HG03575 (cell line): Measurements from ENCODE around the gene NEURL2.

ENCODE experiments used
- ATAC-seq: cut with Tn5 transposase; IDR thresholded peaks from one replicate; pipeline ENCODE4 v1.9.1; 2021; ENCODE audit not compliant: unreplicated experiment, insufficient number of reproducible peaks, low FRiP score; ENCODE audit errors: extremely low read depth

The NEURL2 gene

DNA sequence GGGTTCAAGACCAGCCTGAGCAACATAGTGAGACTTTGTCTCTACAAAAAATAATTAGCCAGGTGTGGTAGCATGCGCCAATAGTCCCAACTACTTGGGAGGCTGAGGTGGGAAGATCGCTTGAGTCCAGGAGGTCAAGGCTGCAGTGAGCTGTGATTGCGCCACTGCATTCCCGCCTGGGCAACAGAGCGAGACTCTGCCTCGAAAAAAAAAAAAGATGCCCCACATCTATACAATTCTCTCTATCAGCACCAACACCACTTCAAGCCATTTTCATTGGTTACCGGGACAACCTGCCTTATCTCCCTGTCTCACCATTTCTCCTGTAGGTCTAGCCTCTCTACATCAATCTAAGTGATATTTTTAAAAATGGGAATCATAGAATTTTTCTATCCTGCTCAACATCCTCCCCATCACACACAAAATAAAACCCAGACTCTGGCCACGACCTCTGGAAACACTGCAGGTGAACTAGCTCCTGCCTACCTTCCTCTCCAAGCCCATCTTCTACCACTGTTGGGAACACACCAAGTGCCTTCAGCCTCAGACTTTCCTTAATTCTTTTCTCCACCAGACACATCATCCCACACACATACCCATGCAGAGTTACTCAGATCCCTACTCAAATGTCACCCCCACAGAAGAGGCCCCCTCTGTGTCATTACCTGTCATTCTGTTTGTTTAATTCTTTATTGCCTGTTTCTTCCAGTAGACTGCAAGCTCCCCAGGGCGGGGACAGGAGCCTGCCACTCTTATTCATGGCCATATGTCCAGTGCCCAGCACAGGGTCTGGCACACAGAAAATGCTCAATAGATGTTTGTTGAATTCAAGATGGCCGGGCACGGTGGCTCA, 30.6 kb upstream of the NEURL2 start:
- ATAC-seq, result no peak

DNA sequence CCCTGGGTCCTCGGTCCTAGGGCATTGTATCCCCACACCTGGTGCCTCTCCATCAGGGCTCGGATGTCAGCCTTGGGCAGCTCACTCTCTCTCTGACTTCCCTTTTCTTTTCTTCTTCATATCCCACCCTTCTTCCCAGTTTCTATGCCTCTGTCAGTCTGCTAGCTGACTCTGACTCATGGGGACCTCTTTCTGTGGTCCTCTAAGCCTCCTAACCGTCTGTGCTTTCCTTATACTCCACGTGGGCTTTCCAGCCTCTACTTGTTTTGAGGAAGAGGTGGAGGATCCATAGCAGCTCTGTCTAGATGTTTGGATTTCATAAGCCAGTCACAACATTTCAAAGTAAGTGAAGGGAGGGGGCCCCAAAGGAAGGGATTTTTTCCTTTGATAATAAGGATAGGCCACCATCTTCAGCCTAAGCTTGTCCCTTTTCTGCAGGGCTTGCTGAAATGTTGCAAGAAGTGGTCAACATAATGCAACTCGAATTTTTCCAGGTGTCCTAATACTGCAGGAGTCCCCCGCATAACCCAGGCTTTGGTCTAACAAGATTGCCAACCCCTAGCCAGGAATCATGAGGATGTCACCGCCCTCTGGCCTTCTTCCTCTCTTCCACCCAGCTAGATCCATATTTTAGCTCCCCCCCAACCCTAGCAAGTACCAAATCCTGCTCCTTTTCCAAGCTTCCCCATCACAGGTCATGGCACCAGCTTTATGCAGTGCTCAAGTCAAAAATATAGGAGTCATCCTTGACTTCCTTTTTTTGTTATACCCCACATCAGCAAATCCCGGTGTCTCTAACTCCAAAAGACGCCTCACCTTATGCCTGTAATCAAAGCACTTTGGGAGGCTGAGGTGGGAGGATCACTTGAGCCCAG, 29.7 kb upstream of the NEURL2 start:
- no peak for ATAC-seq

DNA sequence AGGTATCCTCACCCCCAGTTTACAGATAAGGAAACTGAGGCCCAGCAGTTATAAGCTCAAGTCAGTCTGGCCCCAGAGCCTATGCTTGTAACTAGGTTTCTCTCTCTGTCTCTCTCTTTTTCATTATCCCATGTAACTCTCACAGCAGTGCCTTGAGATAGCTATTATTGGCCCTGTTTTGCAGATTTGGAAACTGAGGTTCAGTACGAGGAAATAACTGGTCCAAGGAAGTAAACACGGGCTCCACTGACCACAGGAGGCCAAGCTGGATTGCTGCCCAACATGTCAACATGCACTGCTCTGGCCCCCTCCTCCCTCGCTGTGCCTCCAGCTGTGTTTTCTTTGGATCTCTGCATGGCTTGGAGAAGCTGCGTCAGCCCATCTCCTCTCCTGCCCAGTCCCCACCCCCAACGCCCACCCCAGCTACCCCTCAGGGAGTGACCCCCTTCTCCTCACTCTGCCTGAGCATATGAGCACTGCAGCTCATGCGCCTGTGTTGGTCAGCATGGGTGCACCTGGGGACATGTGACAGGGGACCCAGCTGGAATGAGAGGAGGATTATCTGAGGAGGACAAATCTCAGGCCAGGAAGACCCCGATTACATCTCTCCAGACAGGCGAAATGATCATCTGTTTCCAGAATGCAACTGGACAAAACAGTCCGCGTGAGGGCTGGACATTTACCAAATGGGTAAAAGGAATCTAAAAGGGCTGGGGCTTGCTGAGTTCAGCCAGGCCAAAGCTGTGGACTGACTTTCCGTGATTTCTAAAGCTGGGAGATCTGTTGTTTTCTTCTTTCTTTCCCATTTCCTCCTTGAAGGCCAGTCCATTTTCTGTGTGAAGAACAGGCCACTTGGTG, 28.8 kb upstream of the NEURL2 start:
- no peak for ATAC-seq

DNA sequence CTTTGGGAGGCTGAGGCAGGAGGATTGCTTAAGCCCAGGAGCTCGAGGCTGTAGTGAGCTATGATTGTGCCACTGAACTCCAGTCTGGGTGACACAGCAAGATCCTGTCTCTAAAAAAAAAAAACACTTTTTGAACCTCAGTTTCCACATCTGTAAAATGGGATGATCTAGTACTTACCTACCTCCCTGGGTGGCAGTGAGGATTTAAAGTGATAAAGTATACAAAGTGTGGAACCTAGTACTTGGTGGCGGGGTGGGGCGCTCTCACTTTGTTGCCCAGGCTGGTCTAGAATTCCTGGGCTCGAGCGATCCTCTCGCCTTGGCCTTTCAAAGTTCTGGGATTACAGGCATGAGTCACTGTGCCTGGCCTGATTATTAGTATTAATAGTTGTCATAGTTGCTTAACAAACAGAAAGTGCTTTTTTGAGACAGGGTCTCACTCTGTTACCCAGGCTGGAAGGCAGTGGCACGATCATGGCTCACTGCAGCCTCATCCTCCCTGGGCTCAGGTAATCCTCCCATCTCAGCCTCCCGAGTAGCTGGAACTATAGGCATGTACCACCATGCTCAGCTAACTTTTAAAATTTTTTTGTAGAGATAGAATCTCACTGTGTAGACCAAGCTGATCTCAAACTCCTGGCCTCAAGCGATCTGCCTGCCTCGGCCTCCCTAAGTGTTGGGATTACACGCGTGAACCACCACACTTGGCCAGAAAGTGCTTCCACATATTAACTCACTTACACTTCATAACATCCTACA, 27.9 kb upstream of the NEURL2 start:
- ATAC-seq, result no peak

DNA sequence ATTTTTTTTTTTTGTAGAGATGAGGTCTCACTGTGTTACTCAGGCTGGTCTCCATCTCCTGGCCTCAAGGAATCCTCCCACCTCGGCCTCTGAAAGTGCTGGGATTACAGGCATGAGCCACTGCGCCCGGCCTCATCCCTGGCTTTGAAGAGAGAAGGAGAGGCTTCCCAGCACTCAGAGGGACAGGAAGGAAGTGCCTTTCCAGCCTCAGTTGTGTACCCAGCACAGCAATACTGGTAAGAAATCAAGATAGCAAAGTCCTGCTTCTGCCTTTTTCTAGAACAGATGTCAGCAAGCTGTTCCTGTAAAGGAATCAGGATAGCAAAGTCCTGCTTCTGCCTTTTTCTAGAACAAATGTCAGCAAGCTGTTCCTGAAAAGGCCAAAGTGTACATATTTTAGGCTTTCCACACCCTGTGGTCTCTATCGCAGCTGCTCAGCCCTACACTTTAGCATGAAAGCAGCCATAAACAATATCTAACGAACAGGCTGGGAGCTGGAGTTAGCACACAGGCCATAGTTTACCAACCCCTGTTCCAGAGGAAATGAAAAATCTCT, 27.3 kb upstream of the NEURL2 start:
- no peak for ATAC-seq

DNA sequence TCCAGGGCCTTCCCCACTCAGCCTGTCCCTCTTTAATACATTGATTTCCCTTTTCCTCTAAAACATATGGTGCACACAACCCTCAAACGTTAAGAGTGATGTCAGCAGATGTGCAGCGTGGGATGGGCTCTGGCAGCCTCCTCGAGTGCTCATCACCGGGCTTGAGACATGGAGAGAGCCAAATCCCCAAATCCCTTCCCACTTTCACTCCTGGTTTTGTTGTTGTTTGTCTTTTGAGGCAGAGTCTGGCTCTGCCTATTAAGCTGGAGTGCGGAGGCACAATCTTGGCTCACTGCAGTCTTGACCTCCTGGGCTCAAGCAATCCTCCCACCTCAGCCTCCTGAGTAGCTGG, 26.8 kb upstream of the NEURL2 start:
- no peak for ATAC-seq

DNA sequence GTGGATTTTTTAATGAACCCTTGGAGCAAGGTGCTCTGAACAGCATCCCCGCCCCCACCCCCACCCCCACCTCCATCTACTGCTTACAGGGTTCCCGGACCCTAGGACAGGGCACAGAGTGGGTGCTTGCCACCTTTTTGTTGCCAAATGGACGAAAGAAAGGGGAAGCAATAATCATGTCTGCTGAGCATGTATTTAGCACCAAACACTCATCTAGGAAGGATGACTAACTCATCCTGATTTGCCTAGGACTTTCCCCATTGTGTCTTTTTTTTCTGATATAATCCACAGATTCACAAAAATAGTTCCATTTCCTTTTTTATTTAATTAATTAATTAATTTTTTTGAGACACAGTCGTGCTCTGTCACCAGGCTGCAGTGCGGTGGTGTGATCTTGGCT, 22.1 kb upstream of the NEURL2 start:
- no peak for ATAC-seq

DNA sequence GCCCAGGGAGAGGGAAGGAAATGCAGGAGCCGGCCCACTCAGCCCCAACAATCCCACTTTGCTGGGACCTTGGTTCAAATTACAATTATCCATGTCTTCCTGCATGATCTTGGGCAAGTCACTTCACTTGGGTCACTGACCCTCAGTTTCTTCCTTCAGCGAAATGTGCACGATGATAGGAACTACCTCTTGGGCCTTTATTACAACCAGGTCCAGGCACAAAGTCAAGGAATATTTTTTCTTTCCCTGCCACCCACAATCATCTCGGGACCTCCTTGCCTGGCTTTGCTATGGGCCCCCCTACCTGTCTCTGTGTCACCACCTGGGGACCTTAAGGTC, 21.3 kb upstream of the NEURL2 start:
- no peak for ATAC-seq

DNA sequence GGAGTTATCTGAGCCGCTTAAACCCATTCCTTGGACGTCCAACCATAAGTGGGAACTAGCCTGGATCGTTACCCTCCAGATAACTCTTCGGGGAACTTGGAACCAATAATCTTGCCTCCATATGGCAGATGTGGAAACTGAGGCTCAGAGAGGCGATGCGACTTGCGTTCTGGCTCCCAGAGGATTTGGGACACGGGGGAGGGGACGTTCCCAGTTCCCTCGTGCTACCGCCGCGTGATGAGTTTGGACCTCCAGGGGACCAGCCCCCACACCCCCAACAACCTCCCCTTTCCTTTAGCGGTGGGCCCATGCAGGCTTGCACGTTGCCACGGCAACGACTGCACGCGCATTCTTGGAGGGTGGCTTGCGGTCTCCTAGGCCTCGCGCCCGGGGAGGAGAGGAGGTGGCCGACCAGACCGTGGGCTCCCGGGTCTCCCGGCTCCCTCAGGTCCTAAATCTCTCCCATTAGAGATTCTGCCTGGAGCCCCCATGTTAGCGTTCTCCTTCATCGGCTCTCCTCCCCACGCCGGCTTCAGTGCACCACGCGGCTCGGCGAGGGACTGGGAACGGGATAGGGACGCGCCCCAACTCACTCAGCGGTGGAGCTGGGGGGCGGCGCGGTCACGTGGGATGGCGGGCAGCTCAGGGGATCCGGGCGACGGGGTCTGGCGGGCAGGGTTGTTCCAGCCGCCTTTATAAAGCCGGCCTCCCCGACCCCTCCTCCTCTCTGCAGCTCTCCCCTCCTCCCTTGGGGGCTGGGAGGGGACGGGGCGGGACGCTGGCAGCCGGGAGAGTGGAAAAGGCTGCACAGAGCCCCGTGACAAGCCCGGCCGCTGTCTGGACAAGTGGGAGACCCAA, 20.7 kb upstream of the NEURL2 start, which contains the start of gene PLTP:
TSS of gene PLTP (minus strand) at position 670 of the 858 bp plus-strand sequence. CDS start 703 bp downstream, outside the sequence.
- no peak for ATAC-seq

DNA sequence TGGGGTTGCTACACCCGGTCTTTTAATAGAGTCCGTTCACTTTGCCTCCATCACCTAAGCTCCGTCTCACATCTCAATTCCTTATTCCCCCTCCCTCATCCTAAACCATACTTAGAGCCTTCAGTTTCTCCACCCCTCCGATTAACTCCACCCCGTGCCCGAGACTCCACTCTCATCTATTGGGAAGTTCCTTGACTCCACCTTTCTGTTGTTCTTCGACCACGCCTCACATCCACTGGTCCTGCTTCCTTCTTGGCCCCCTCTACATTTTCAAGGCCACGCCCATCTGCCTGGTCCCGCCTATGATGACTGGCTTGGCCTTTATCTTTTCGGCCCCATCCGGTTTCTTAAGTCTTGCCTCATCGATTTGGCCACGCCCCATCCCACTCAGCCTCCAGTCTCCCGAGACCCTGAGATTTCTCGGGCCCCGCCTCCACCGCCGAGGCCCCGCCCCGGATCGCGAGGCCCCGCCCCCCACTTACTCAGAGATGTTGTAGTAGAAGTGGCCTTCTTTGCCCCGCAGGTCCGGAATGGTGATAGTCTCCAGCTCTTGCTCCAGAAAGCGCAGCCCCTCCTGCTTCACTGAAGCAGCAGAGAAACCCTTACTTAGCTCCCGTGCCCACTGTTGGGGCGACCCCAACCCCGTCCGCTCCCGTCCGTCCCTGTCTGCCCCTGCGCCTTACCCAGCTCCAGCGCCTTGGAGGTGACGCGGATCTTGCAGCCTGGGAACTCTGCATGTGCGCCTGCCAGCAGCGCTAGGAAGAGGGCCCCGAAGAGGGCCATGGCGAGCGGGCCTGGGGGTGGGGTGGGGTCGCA, 19.9 kb upstream of the NEURL2 start:
- ATAC-seq, result peak; percentile 50

DNA sequence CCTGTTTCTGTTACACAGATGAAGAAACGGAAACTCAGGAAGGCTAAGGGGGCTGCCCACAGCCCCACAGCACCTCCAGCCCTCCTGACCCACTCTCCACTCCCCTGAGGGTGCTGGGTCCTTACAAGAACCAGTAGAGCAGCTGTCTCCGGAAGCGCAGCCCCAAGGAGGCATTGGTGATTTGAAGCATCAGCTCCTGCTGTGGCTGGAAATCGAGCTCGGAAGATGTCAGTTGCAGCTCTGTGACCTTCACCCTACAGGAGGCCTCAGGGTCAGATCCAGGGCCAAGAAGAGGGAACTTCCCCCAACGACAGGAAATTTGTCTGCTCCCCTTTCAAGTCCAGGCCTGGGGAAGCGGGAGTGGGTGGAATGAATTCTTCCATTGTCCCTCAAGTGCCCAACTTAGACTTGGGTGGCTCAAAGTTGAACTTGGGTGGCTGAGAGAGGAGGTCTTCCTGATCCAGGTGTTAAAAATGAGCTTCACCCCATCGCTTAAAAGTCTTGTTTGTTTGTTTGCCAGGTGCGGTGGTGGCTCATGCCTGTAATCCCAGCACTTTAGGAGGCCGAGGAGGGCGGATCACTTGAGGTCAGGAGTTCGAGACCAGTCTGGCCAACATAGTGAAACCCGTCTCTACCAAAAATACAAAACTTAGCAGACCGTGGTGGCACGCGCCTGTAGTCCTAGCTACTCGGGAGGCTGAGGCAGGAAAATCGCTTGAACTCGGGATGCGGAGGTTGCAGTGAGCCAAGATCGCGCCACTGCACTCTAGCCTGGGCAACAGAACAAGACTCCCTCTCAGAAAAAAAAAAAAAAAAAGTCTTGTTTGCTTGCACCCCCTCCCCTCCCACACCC, 19.0 kb upstream of the NEURL2 start:
- ATAC-seq, result no peak

DNA sequence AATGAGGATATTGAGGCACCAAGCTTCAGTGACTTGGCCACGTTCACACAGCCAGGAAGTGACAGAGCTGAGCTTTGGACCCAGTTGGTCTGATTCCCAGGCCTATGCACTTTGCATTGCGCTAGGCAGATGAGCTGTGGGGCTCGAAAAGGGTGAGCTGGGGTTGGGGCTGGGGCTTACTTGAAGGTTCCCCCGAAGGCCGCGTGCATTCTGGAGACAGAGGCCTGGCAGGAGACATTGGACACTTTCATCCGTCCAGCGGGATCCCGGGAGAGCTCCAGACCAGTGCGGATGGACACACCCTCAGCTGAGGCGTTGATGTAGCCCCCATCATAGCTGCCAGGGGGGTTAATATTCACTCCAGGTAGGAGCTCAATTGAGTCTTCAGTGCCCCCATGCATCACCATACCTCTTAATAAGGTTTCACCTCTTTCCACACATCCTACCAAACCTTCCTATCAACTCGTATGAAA, 18.4 kb upstream of the NEURL2 start:
- ATAC-seq, result no peak

DNA sequence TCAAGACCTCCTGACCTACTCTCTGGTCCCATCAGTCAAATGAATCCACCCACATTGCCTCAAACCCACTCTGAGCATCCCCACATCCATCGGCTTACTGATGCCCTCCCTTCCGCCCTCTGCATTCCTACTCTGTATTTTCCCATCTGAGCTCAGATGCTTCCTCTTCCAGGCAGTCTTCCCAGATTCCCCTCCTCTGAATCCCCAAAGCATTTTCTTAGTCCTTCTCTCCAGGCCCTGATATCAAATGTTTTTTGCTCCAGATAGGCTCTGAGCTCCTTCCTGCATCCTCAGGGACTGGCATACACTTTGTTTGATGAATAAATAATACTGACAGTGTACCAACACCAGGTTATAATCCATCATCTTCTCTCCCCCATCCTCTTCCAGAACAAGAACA, 17.1 kb upstream of the NEURL2 start:
- ATAC-seq, result no peak

DNA sequence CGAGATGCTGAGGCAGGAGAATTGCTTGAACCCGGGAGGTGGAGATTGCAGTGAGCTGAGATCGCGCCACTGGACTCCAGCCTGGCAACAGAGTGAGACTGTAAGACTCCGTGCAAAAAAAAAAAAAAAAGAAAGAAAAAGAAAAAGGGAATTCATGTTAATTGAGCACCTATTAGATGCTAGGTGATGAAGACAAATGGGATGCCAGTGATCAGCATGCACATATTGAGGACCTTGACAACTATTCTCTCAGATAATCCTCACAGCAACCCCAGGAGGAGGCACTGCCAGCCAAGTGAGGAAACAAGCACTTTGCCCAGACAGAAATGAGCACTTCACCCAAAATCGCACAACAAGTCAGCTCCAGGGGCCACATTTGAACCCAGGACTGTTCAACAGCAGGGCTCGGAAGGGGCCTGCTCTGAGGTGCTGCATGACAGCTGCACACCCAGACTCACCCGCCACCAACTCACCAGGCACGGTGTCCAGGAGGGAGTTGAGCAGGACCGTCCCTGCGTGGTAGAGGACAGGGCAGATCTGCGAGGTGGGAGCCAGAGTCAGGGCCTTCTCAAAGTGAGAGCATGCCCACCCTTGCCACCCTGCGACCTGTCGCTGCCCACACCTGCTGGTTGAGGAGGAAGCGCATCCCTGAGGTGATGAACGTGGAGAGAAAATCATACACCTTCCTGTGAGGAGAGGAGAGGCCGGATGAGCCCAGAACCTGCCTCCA, 16.4 kb upstream of the NEURL2 start:
- ATAC-seq, result no peak

DNA sequence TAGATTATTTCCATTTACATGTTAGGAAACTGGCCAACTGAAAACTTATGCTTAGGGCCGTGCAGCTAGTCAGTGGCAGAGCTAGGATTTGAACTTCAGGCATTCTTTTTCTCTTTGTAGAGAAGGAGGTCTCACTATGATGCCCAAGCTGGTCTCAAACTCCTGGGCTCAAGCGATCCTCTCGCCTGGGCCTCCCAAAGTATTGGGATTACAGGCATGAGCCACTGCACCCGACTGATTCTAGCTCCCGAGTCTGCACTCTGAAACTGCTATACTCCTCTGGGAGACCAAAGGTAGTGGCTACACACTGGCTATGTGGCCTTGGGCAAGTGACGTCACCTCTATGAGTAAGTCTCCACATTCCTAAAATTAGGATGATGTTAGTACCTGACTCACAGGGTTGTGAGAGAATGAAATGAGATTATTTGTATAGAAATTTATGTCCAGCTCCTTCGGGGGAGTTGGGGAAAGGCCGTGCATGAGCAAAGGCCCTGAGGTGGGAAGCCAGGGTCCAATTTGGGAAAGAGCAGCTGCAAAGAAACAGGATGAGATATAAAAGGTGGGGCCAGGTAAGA, 14.6 kb upstream of the NEURL2 start:
- no peak for ATAC-seq
